SKM-1 (cell line): ENCODE data around the gene MAL.

Experiments
- DNase-seq: peaks from one replicate; lab custom pipeline; 2025; ENCODE audit not compliant: unreplicated experiment; lab: John Stamatoyannopoulos, UW

MAL gene

DNA sequence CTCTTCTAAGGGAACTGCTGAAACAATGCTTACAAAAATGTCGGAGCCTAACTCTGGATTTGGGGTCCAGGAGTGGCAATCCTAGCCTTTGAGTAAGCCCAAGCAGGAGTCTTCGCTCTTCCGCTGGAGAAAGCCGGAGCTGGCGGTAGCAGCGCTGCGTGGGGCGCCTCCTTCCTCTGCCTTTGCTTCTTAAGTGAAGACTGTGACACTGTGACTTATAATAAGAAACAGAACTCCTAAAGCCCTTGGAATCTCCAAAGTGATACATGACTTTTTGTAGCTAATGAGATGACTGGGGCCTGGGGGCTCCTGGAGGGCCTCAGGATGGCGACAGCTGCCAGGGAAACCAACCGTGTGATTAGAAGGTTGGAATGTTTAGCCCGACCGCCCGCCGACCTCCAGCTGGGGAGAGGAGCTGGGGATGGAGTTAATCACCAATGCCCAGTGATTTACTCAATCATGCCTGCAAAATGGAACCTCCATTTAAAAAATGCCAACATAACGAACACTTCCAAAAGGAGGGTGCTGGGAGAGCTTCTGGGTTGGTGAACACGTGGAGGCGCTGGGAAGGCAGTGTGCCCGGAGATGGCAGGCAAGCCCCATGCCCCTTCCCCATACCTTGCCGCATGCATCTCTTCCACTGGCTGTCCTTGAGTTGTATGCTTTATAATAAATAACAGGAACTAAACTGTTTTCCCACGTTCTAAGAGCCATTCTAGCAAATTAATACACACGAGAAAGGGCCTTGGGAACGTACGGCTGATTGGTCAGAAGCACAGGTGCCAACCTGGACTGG is 29.0 kb upstream of the MAL start:
- DNase-seq = no peak

DNA sequence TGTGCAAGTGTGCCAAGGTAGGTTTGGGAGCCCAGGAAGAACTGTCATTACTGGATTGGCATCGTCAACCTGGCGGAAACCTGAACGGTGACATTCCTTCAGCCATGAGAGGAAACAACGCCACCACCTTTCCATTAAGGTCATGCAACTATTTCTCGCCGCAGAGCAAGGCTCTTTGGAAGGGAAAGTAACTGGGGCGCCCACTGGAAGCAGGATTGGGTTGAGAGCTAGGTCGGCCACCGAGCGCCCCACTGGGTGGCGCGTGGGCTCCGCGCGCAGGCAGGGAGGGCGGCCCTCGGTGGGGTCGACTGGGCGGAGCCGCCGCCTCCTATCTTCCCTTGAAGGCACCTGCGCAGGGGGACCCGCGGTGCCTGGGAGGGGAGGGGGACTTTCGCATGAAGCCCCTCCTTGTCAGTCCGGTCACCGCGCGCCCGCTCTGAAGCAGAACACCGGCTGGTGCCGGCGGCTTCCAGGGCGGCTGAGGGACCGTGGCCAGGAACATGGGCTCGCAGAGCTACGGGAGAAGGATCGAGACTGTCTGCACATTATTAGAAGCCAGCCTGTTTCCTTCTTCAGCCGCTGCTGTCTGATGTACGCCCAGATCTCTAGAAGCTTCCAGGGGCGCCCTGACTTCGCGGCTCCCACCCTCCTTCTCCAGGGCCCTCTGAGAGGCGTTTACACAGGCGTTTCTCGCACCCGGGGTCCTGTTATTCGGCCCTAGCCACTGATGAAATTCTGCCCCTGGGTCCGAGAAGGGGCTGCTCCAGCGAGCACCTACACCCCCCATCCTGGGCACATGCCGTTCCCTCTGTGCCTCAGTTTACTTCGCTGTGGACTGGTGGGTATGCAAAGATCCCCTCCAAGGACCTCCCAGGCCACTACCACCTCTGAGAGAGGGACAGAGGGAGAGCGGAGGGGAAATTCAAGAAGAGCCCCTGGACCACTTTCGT is 27.3 kb upstream of the MAL start:
- DNase-seq = no peak

DNA sequence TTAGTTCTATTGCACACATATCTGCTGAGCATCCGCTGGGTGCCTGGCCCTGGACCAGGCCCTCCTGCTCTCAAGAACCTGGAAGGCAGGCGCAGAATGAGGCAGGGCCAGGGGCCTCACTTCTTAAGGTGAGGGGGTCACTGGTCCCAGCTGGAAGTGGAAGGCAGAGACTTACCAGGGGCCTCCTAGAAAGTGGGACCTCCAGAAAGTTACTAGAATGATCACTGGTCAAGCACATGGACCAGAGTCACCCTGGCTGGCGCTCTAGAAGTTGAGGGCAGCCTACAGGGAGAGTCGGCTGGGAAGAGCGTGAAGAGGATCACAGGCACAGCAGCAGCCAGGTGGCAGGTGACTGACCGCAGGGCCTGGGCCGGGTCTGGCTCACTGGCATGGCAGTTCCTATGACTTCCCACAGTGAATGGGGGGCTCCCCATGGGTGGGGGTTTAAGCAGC is 26.1 kb upstream of the MAL start:
- no peak for DNase-seq

DNA sequence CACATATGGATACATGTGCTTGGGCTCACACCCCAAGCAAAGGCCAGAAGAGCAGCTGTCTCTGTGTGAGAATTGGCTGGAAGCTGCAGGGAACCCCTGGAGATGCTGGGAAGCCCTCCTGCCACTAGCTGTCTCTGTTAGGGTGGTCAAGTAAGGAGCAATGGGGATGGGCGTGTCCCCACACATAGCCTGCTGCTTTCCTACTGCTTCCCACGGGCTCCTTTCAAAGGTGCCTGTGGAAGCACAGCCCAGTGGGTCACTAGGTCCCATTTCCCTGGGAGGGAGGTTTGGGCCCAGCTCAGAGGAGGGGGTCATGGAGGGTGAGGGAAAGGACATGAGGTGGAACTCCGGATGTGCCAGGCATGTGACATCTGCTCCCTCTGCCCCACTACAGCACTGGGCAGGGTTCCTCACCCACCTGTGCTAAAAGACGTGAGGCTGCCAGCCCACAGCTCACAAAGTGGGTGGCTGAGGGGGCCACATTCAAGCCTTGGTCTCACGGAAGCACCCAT is 24.4 kb upstream of the MAL start:
- no peak for DNase-seq

DNA sequence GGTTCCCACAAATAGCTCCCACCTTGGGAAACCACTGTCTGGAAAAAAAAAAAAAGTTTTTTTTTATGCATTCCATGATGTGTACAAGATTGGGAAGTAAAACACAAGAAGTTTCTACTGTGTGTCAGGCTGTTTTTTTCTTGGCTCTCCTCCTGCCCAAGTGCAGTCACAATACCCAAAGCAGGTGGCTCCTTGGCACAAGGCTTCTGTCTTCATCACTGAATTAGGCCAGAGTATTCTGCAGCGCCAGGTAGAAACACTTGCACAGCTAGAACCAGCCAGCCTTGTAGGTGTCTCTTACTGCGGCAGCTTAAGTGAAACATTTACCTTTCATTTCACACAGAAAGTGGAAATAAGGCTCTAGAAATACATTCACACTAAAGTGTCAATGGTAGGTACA is 23.8 kb upstream of the MAL start:
- no peak for DNase-seq

DNA sequence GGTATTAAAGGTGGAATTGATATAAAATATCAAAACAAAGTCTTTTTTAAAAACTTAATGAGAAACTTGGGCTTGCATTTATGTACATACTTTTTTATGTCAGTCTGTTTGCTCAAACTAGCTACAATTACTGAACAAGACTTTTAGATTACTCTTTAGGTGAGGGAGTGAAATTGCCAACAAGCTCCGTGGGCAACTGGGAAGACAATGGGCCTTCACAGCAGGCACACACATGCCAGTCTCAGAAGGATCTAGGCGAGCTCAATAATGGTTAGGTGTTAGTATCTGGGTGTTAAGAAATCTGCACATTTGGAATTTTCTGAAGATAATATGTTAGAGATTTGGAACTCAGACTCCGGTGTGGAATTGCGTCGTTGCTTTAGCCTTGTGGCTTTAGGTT is 23.0 kb upstream of the MAL start:
- no peak for DNase-seq

DNA sequence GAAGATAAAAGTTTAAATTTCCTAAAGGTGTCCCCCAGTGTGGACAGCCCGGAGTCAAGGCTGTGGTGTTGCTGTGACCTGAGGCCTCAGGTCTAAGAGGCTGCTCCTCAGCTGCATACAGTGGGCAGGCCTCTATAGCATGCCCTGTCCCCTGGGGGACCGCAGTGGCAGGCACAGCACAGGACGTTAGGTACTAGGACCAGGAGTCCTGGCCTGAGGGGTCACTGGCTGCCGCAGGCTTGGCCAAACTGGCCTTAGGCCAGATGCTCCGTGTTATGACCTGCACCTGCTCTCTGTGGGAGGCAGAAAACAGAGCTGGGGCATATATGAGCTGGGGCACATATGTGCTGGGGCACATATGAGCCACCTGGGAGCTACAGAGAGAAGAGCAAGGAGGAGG is 21.2 kb upstream of the MAL start:
- DNase-seq = no peak

DNA sequence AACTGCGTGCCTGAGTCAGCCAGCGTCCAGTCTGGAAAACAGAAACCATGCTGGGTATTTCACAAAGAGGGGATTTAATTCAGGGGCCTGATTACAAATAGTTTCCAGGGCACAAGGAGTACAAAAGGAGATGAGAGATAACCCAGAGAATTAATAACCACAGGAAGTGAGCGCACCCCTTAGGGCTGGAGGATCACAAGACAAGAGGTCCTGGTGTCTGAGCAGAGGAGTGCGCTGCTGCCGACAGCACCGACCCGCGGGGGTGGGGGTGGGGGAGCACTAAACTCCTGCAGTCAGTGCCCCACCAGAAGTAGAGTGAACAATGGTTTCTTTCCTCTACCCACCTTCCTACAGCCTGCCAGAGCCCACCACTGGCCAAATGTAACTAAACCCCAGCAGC is 20.8 kb upstream of the MAL start:
- DNase-seq = no peak

DNA sequence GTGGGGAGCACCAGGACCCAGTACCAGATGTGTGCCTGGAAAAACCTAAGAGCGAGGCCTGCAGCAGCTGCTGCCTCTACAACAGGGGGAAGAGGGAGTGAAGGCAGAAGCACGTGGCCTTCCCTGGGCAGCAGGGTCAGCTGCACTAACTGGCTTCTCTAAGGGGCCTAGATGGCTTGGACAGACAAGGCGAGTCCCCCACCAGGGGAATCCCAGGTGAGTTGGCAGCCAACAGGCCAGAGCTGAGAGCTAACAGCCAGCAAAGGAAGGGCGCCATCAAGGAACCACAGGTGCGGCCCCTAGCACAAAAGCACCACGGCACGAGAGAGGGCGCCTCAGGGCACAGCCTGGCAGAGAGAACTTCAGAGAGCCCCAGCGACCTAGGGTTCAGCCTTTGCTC is 19.8 kb upstream of the MAL start:
- no peak for DNase-seq

DNA sequence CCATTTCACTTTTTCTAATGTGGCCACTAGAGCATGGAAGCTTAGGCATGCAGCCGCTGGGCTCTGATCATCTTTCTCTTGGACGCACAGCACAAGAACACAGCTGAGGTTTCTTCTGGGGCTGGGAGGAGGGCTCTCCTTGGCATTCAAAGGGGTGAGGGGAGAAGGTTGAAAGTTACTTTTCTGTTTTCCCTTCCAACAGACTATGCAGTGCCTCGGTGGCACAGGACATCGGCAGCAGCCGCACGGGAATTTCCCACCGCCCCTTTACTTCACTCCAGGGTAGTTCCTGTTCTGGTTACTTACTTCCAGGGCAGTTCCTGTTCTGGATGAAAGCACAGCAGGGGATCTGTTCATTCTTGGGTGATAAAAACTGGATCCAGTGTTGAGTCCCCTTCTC is 18.9 kb upstream of the MAL start:
- DNase-seq = no peak

DNA sequence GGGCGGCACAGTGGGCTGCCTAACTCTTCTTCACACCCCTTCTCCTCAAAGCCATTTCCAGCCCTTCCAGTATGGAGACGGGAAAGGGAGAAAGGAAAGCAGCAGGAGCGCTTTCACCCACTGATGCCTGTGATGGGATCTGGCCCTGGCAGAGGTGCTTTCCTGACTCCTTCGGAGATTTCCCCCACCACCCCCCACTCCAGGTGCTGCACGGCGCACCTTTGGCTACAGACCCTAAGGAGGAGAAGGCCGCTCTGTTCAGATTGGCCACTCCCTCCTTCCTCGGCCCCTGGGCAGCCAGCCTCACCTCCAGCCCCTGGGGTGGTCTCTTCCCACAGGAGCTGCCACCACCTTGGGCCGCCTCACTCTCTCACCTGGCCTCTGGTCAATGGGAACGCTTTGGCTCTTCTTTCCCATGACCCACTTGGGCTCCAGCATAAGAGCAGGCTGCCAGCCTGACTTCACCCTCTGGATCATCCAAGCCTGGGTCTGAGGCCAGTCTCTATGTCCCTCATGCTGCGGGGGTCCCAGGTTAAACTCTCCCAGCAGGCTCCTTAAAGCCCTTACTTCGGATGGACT is 18.4 kb upstream of the MAL start:
- no peak for DNase-seq

DNA sequence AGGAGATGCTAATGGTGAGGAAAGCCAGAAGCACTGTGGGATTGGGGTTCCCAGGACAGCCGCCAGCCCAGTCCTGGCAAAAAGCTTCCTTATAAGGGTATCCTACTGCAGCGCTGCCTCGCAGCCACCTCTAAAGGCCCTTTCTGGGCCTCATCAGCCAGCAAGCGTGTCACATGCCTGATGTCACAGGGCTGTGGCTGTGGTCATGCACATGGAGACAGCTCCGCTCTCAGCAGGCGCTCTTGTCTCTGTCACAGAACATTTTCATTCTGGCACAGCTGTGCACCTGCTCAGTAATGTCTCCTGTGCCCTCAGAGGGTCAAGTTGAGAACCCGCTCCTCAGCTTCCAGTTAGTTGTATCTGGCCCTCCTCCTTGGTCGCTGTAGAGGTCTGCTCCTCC is 17.7 kb upstream of the MAL start:
- DNase-seq = no peak

DNA sequence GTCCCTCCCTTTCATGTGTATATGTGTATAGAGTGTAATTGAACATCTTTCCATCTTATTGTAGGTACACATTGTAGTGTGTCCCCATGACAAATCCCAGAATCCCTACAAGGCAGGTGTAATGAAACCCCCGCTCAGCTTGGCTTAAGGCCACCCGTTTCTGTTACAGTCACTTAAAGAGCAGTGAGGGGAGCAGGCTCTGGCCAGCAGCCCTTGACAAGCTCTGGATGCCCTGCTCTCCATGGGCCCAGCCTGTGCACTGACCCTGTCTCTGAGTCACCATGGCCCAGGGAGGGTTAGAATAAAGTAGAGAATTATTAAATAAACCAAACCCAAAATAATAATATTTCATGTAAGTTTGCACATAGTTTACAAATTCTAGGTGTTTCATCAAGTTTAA is 17.2 kb upstream of the MAL start:
- DNase-seq = no peak

DNA sequence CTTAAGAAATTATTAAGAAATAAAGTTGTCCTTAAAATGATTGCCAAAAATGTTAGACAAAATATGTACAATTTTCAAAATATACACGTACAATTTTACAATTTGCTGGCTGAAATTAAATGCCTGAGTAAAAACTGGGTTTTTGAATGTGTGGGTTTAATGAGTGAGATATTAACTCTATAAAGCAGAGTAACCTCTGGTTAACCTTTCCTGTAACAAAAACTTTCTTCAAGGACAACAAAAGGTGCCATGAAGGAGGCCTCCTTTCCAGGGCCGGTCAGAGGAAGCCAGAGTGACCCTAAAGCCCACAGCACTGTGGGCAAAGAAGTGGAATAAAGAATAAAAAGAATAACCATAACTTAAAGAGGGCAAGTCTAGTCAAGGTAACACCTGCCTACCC is 16.5 kb upstream of the MAL start:
- DNase-seq = no peak

DNA sequence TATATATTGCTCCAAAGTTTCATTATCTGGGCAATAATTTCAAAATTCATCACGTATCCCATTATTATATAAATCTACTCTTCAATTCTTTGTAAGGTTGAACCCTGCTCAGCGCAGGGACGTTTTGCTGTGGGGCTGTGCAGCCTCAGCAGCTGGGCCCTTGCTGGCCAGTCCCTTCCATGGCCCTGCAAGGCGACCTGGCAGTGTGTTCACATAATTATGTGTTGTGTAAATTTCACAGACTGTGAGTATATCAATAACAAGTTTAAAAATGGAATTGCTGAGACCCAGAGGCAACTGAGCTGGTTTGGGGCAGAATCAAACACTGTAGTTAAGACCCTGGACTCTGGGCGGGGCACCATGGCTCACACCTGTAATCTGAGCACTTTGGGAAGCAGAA is 16.1 kb upstream of the MAL start:
- DNase-seq = no peak

DNA sequence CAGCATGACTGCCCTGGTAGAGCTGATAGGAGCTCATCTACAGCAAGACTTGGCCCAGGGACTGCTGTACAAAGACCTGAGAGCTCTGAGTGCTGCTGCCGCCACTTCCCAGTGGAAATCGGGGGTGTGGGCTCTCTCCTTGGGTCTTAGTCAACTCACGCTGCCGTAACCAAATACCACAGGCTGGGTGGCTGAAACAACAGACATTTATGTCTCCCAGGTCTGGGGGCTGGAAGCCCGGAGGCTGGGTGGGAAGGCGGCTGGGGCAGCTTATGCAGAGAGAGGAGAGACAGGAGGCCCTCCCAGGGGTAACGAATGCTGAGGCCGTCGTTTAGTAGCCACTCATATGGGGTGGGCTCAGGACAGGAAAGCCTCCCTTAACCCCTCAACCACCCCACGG is 15.4 kb upstream of the MAL start:
- no peak for DNase-seq

DNA sequence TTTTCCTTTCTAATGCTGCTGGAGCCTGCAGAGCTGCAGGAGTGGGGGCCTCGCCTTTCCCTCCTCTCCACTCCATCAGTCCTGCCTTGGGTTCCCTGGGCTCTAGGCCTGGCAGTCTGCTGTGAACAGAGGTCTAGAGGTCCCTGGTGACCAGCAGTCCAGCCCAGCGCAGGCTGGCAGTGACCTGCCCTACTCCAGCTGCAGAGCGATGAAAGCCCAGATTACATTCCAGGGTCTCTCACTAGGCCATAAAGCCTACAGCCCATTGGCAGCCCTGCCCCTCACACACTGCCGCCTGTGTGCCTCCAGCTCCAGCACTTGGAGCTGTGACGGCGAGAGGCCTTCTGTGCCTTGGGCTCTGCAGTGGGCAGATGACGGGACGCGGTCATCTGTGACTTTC is 14.8 kb upstream of the MAL start:
- DNase-seq = no peak

DNA sequence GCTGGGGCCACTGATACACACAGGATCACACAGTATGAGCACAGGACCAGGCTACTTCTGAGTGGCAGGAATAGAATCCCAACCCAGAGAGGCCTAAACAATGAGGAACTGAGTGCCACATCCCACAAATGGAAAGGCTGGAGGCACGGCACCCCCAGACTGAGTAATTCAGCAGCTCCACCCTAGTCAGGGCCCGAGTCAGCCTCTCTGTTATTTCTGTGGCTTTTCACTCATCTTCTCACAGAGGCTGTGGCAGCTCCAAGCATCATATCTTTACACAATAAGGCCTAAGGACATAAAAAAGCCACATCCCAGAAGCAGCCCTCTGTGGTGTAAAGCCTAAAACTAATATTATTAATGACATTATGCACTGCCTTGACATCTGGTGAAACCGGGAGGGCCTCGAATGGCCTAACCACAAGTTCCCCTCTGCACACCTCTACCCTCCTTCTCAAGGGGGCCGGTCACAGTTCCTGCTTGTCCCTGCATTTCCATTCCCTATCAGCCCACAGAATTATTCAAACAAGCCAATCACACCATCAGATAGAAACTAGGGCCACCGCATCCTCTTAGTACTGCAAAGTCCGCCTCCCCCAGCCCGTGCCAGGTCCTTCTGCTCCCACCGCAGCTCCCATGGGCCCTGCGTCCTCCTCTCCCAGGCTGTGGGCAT is 12.5 kb upstream of the MAL start:
- no peak for DNase-seq

DNA sequence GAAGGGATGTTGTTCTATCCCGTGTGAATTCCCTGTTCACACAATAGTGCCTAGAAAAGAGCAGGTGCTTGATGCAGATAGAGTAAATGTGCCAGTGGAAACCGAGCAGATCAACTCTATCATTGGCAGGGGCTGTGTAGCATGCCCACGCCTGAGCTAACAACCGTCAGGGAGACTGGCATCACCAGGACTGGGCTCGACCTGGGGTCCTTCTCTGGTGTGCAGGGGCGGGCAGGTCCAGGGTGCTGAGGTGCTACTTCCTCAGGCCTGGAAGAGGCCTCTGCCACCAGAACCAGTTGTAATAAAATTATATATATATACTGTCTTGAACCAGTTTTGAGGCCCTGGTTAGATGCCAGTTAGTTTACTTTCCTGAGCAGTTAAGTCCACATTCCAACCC is 11.8 kb upstream of the MAL start:
- no peak for DNase-seq

DNA sequence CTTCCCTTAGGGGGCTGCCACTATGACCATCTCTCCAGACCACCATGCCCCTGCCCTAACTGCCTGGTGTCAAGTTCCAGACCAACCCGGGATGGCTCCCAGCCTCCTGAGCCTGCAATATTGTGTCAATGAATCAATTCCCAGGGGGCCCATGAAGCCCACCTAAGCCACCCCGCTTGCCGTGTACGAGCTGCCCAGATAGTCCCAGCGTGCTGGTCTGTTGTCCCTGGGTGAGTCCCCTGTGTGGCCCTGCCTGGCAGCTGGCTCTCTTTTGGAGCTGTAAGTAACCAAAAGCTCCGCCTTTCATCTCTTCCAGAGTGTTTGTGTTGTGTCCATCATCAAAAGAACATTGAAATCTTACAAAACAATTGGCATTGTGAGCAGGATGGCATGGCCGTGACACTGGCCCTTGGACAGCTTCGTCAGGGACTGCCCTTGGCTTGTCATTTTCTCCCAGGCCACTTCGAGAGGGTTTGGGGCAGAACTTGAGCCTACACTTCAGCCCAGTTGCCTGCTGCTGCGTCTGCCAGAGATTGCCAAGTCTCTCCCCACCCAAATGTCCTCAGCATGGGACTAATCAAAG is 11.3 kb upstream of the MAL start:
- no peak for DNase-seq
